ENCODE measurements around the gene TRMT112.

- TF ChIP-seq CTCF (IDR thresholded peaks at IDR 0.05; ENCODE audit: poor library complexity) (no peak), EZH2 (IDR thresholded peaks at IDR 0.05; ENCODE audit: borderline replicate concordance) (no peak)
Observed at GRCh38 chr11:64338716-64339115, 21.4 kb upstream of the TRMT112 start.
